HepG2 (cell line): ENCODE data around the gene ARHGEF40. TPM values are rescaled to one million over a fixed set of nuclear protein-coding genes. Genes with fewer than 3 reads are reported as not detected.

ENCODE experiments used
- ATAC-seq: fragments of 200-7000 bp; cut with Tn5 transposase; 3 replicates; pipeline ENCODE4 v1.9.1; 2020; ENCODE audit warnings: mild to moderate bottlenecking, moderate library complexity
- BruUV-seq: library from RNA; stranded (reverse); fragments of 400-500 nt; replicated peaks from 2 replicates; lab custom pipeline; 2021; lab: Mats Ljungman, UMichigan
- CTCF ChIA-PET: fragments of 300-600 bp; formaldehyde crosslinking; extraction: SDS; loops from one replicate; lab custom pipeline; 2021; ENCODE audit warnings: low total read pairs, inconsistent platforms, low intra/inter-chr PET ratio; lab: Yijun Ruan, JAX
- POLR2A ChIA-PET: fragments of 350-600 bp; sonication (Branson Sonifier 250); formaldehyde crosslinking; loops from one replicate; lab custom pipeline; 2020; ENCODE audit warnings: antibody characterized with exemption, inconsistent platforms; lab: Yijun Ruan, JAX
- DNase-seq: peaks from one replicate; pipeline ENCODE4 v3.0.0-alpha.2; 2015; ENCODE audit warnings: low spot score
- FAIRE-seq: peaks from 3 replicates; lab custom pipeline; 2011; peaks lifted over from hg19 to GRCh38; lab: Jason Lieb, UNC
- H2AFZ ChIP-seq: one replicate; pipeline ENCODE4 v1.6.1; 2011; ENCODE audit warnings: low read length, inconsistent platforms
- H3K27ac ChIP-seq: fragments of 300-600 bp; 3 replicates; pipeline ENCODE4 v1.8.0; 2011; ENCODE audit warnings: mixed run types, mild to moderate bottlenecking, mixed read lengths, low read length, inconsistent platforms; ENCODE audit not compliant: insufficient read depth; ENCODE audit errors: extremely low read length
- H3K27me3 ChIP-seq, 2 experiments: fragments of 200-600 bp in 1 of 2; 2 replicates in 1 of 2; 3 replicates in 1 of 2; pipeline versions ENCODE4 v1.6.0 to v1.8.0; 2011; ENCODE audit warnings: low read length in 2 of 2, mild to moderate bottlenecking in 2 of 2, moderate library complexity in 2 of 2, inconsistent platforms in 1 of 2; ENCODE audit not compliant: insufficient read depth in 2 of 2, control insufficient read depth in 1 of 2
- H3K36me3 ChIP-seq, 2 experiments: fragments of 200-600 bp in 1 of 2; replicated peaks in 1 of 2; 2 replicates in 1 of 2; 3 replicates in 1 of 2; pipeline versions ENCODE4 v1.5.1 to v1.8.0; 2011; ENCODE audit warnings: low read length in 2 of 2, inconsistent platforms in 1 of 2; ENCODE audit not compliant: insufficient read depth in 2 of 2, control insufficient read depth in 1 of 2
- H3K4me1 ChIP-seq: 2 replicates; pipeline ENCODE4 v1.5.1; 2012; ENCODE audit warnings: low read length, inconsistent platforms; ENCODE audit not compliant: insufficient read depth
- H3K4me2 ChIP-seq: 2 replicates; pipeline ENCODE4 v1.6.0; 2011; ENCODE audit warnings: low read depth, low read length, inconsistent platforms
- H3K4me3 ChIP-seq, 3 experiments: fragments of 200-600 bp in 1 of 3; sonication (generic), shearing (Covaris generic) in 1 of 3; replicated peaks in 1 of 3; 2 replicates each; pipeline ENCODE4 v1.5.1; 2011 to 2016; ENCODE audit warnings: low read length in 3 of 3, inconsistent platforms in 2 of 3, low read depth in 2 of 3, mild to moderate bottlenecking in 2 of 3, control low read depth in 1 of 3, mixed read lengths in 1 of 3; ENCODE audit not compliant: insufficient read depth in 1 of 3
- H3K79me2 ChIP-seq: one replicate; pipeline ENCODE4 v1.6.1; 2011; ENCODE audit warnings: low read length, inconsistent platforms; ENCODE audit not compliant: insufficient read depth
- H3K9ac ChIP-seq: 2 replicates; pipeline ENCODE4 v1.6.0; 2011; ENCODE audit warnings: mild to moderate bottlenecking, low read depth, low read length, inconsistent platforms; ENCODE audit not compliant: insufficient read depth
- H3K9me3 ChIP-seq: 2 replicates; pipeline ENCODE4 v1.5.1; 2012; ENCODE audit warnings: mild to moderate bottlenecking, low read length
- H4K20me1 ChIP-seq: 2 replicates; pipeline ENCODE4 v1.6.0; 2011; ENCODE audit warnings: inconsistent platforms, mild to moderate bottlenecking, low read length, moderate library complexity; ENCODE audit not compliant: insufficient read depth
- CEBPG ChIP-seq: IDR thresholded peaks from 2 replicates; pipeline ENCODE4 v1.6.1; 2016
- GABPA ChIP-seq, 2 experiments: IDR thresholded peaks; 2 replicates each; pipeline ENCODE4 v1.6.1; 2011 to 2016; ENCODE audit warnings: low read depth in 2 of 2, low read length in 1 of 2, missing biosample characterization in 1 of 2, missing genetic modification characterization in 1 of 2
- JARID2 ChIP-seq: sonication (generic); formaldehyde crosslinking; IDR thresholded peaks from 2 replicates; pipeline ENCODE4 v1.8.1; 2023; ENCODE audit warnings: missing genetic modification reagents, inconsistent platforms; ENCODE audit not compliant: insufficient replicate concordance
- LCORL ChIP-seq, 2 experiments: fragments of 450-650 bp in 1 of 2; sonication (generic) in 1 of 2; formaldehyde crosslinking in 1 of 2; IDR thresholded peaks; 2 replicates each; pipeline versions ENCODE4 v1.5.0 to v1.6.1; 2017 to 2020; ENCODE audit warnings: antibody characterized with exemption in 1 of 2, missing genetic modification reagents in 1 of 2
- PITX1 ChIP-seq: sonication (generic); formaldehyde crosslinking; IDR thresholded peaks from 2 replicates; pipeline ENCODE4 v1.5.1; 2020; ENCODE audit warnings: mild to moderate bottlenecking, missing genetic modification reagents
- RARA ChIP-seq: IDR thresholded peaks from 2 replicates; pipeline ENCODE4 v1.6.1; 2016; ENCODE audit warnings: missing genetic modification reagents, missing compliant biosample characterization
- SMYD3 ChIP-seq: sonication (generic); formaldehyde crosslinking; IDR thresholded peaks from 2 replicates; pipeline ENCODE4 v1.8.1; 2023; ENCODE audit warnings: mild to moderate bottlenecking, missing genetic modification reagents
- TBX2 ChIP-seq: sonication (generic); formaldehyde crosslinking; IDR thresholded peaks from 2 replicates; pipeline ENCODE4 v1.5.0; 2020; ENCODE audit warnings: missing genetic modification reagents, mild to moderate bottlenecking, borderline replicate concordance
- ZNF205 ChIP-seq: IDR thresholded peaks from 2 replicates; pipeline ENCODE4 v1.6.1; 2018; ENCODE audit warnings: missing biosample characterization, missing genetic modification reagents
- ZNF589 ChIP-seq: sonication (generic); formaldehyde crosslinking; conservative IDR thresholded peaks from 2 replicates; pipeline ENCODE4 v1.8.0; 2022; ENCODE audit warnings: mild to moderate bottlenecking, moderate library complexity, missing genetic modification reagents
- ZNF644 ChIP-seq: IDR thresholded peaks from 2 replicates; pipeline ENCODE4 v1.6.1; 2016; ENCODE audit warnings: low read depth
- WGBS: methylation state at CpG from one replicate; pipeline ENCODE4 v1.1.6; 2017; ENCODE audit warnings: low lambda C conversion rate; 5-methylcytosine and 5-hydroxymethylcytosine counted together
- in situ Hi-C: cut with HindIII; loops from 2 replicates; pipeline ENCODE4 v1.10.0; 2017; ENCODE audit warnings: low pct_unique_long_range_greater_than_20kb; ENCODE audit not compliant: extremely low pct_ligation_motif_present
- intact Hi-C: fragments of 100-400 bp; cut with micrococcal nuclease; formaldehyde crosslinking; loops from one replicate; pipeline ENCODE4 v1.10.0; 2022; ENCODE audit not compliant: unreplicated experiment
- polyA plus RNA-seq, 8 experiments: library from polyadenylated mRNA; depleted of rRNA in 3 of 8; stranded (reverse) in 7 of 8; unstranded in 1 of 8; fragments of >200 nt; fragmentation: Illumina TruSeq in 4 of 8; extraction: Trizol in 4 of 8; gene quantifications; 2 replicates each; pipeline versions ENCODE4 v1.2.1 to v1.2.3, GENCODE V29; 2011 to 2016; ENCODE audit warnings: low read depth in 4 of 8, missing spikeins in 1 of 8, mixed read lengths in 1 of 8; ENCODE audit not compliant: insufficient read depth in 1 of 8
- total RNA-seq, 5 experiments: library from RNA; depleted of rRNA; stranded (reverse); fragments of >200 nt; fragmentation: Illumina TruSeq; extraction: Trizol; gene quantifications; 2 replicates each; pipeline ENCODE4 v1.2.3, GENCODE V29; 2016; ENCODE audit warnings: low read depth in 1 of 5
- TF ChIP-seq, protein P1 (sequence below): sonication (generic); formaldehyde crosslinking; IDR thresholded peaks from 2 replicates; pipeline ENCODE4 v1.8.0; 2022; ENCODE audit warnings: mild to moderate bottlenecking, missing genetic modification reagents, borderline replicate concordance
- TF ChIP-seq, protein P2 (sequence below): sonication (generic); formaldehyde crosslinking; IDR thresholded peaks from 2 replicates; pipeline ENCODE4 v1.4.0; 2020; ENCODE audit warnings: missing genetic modification reagents, borderline replicate concordance
- TF ChIP-seq, protein P3 (sequence below): sonication (generic); formaldehyde crosslinking; IDR thresholded peaks from 2 replicates; pipeline ENCODE4 v1.5.1; 2020; ENCODE audit warnings: mild to moderate bottlenecking, missing genetic modification reagents, borderline replicate concordance
- TF ChIP-seq, protein P4 (sequence below): IDR thresholded peaks from 2 replicates; pipeline ENCODE4 v1.6.1; 2012; ENCODE audit warnings: inconsistent platforms

ARHGEF40 gene
- total and polyA plus RNA-seq, 2 of the 13 experiments (the other 11 are each of a cell fraction or from before 2014, with no cell fraction given): 28.1 to 78.1 TPM

DNA sequence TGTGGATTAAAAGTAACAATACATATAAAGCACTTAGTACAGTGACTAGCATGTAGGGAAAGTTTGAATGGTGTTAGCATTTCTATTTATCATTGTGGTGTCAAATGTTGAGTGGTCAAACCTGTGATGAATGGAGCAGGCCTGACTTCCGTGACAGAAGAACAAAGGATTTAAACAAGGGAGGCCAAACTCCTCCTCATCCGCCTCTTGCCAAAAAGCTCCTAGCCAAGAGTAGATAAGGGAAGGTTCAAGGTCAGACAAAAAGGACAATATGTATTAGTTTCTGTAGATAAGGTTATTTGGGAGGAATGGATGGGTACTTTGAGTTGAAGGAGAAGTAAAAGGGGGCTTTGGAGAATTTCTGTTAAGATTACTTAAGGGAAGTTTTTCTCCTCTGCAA, 21.5 kb upstream of the ARHGEF40 start:
- Histone ChIP-seq H3K27ac (peak overlapping the region; percentile 33), H3K4me3 (no peak overlapping the region), H3K4me1 (peaks cover 83% of the 10 kb centered on the region), H3K36me3 (no peaks in the 10 kb centered on the region), H3K79me2 (no peaks in the 10 kb centered on the region), H3K27me3 (no peaks in the 10 kb centered on the region), H4K20me1 (no peaks in the 10 kb centered on the region), H3K4me2 (peak overlapping the region; percentile 41), H2AFZ (no peak overlapping the region), H3K9me3 (no peaks in the 10 kb centered on the region), H3K9ac (no peak overlapping the region)
- ChIA-PET POLR2A (interaction anchor here (0.9 to 4.9 kb wide), 12 partner anchors 9 to 367 kb away, joined by 3 to 26 read pairs (median 6); partner anchors contain the start of genes ARHGEF40 and NDRG2), CTCF (no interaction called here)
- FAIRE-seq (peak; percentile 64), DNase-seq (peak; percentile 78), ATAC-seq (no peak)
- intact Hi-C loops (no loop called here), in situ Hi-C loops (no loop called here)
- 22% methylated on average over 2 of the region's 2 CpGs for WGBS
- BruUV-seq: no TSS peak
- TF ChIP-seq, protein P1, sequence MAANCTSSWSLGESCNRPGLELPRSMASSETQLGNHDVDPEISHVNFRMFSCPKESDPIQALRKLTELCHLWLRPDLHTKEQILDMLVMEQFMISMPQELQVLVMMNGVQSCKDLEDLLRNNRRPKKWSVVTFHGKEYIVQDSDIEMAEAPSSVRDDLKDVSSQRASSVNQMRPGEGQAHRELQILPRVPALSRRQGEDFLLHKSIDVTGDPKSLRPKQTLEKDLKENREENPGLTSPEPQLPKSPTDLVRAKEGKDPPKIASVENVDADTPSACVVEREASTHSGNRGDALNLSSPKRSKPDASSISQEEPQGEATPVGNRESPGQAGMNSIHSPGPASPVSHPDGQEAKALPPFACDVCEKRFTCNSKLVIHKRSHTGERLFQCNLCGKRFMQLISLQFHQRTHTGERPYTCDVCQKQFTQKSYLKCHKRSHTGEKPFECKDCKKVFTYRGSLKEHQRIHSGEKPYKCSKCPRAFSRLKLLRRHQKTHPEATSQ (CRISPR knock-in tag): no peak
- TF ChIP-seq, protein P2, sequence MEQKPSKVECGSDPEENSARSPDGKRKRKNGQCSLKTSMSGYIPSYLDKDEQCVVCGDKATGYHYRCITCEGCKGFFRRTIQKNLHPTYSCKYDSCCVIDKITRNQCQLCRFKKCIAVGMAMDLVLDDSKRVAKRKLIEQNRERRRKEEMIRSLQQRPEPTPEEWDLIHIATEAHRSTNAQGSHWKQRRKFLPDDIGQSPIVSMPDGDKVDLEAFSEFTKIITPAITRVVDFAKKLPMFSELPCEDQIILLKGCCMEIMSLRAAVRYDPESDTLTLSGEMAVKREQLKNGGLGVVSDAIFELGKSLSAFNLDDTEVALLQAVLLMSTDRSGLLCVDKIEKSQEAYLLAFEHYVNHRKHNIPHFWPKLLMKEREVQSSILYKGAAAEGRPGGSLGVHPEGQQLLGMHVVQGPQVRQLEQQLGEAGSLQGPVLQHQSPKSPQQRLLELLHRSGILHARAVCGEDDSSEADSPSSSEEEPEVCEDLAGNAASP (CRISPR knock-in tag): peak; percentile 76; the same call in 1 of the 2 replicates
- TF ChIP-seq ZNF589 (0 out of 2 replicates have a peak, but pooled peaks have one; percentile 48), LCORL (IDR thresholded peaks at IDR 0.05) (peak; percentile 40; the same call in 1 of the 2 replicates), LCORL (CRISPR knock-in tag; IDR thresholded peaks at IDR 0.05) (peak; percentile 40; the same call in 1 of the 2 replicates), GABPA (IDR thresholded peaks at IDR 0.05; ENCODE audit: low read depth, low read length) (no peak), GABPA (CRISPR knock-in tag; IDR thresholded peaks at IDR 0.05; ENCODE audit: low read depth) (0 out of 2 replicates have a peak, but pooled peaks have one; percentile 32), CEBPG (CRISPR knock-in tag) (no peak), PITX1 (0 out of 2 replicates have a peak, but pooled peaks have one; percentile 21), JARID2 (no peak), TBX2 (CRISPR knock-in tag) (peak; percentile 72), SMYD3 (CRISPR knock-in tag) (no peak), ZNF644 (0 out of 2 replicates have a peak, but pooled peaks have one; percentile 13), ZNF205 (CRISPR knock-in tag) (0 out of 2 replicates have a peak, but pooled peaks have one; percentile 30), RARA (CRISPR knock-in tag) (peak; percentile 80)
- TF ChIP-seq, protein P3, sequence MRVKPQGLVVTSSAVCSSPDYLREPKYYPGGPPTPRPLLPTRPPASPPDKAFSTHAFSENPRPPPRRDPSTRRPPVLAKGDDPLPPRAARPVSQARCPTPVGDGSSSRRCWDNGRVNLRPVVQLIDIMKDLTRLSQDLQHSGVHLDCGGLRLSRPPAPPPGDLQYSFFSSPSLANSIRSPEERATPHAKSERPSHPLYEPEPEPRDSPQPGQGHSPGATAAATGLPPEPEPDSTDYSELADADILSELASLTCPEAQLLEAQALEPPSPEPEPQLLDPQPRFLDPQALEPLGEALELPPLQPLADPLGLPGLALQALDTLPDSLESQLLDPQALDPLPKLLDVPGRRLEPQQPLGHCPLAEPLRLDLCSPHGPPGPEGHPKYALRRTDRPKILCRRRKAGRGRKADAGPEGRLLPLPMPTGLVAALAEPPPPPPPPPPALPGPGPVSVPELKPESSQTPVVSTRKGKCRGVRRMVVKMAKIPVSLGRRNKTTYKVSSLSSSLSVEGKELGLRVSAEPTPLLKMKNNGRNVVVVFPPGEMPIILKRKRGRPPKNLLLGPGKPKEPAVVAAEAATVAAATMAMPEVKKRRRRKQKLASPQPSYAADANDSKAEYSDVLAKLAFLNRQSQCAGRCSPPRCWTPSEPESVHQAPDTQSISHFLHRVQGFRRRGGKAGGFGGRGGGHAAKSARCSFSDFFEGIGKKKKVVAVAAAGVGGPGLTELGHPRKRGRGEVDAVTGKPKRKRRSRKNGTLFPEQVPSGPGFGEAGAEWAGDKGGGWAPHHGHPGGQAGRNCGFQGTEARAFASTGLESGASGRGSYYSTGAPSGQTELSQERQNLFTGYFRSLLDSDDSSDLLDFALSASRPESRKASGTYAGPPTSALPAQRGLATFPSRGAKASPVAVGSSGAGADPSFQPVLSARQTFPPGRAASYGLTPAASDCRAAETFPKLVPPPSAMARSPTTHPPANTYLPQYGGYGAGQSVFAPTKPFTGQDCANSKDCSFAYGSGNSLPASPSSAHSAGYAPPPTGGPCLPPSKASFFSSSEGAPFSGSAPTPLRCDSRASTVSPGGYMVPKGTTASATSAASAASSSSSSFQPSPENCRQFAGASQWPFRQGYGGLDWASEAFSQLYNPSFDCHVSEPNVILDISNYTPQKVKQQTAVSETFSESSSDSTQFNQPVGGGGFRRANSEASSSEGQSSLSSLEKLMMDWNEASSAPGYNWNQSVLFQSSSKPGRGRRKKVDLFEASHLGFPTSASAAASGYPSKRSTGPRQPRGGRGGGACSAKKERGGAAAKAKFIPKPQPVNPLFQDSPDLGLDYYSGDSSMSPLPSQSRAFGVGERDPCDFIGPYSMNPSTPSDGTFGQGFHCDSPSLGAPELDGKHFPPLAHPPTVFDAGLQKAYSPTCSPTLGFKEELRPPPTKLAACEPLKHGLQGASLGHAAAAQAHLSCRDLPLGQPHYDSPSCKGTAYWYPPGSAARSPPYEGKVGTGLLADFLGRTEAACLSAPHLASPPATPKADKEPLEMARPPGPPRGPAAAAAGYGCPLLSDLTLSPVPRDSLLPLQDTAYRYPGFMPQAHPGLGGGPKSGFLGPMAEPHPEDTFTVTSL (CRISPR knock-in tag): peak; percentile 49; the same call in 1 of the 2 replicates
- TF ChIP-seq, protein P4, sequence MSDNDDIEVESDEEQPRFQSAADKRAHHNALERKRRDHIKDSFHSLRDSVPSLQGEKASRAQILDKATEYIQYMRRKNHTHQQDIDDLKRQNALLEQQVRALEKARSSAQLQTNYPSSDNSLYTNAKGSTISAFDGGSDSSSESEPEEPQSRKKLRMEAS: peak; percentile 53; the same call in 1 of the 2 replicates
